Measurements from ENCODE around the gene USP11.

- TF ChIP-seq FOXP2 (optimal IDR thresholded peaks at IDR 0.05; ENCODE audit: control extremely low read depth, extremely low read length, insufficient read depth), result no peak
- TF ChIP-seq EZH2 (IDR thresholded peaks at IDR 0.05), result no peak
- peak; percentile 12; the same call in 1 of the 2 replicates for TF ChIP-seq POLR2AphosphoS5 (IDR thresholded peaks at IDR 0.05; ENCODE audit: borderline replicate concordance, low read depth, low read length)
Observed at GRCh38 chrX:47216393-47216925, 16.4 kb upstream of the USP11 start.

All from SK-N-MC (cell line).